IMR-90 (cell line): Measurements from ENCODE around the gene CPLX1. TPM values are rescaled to one million over a fixed set of nuclear protein-coding genes. Genes with fewer than 3 reads are reported as not detected.

ENCODE experiments used
- ATAC-seq: fragments of 200-7000 bp; cut with Tn5 transposase; 2 replicates; pipeline ENCODE4 v1.9.1; 2020; ENCODE audit warnings: low read depth, mild to moderate bottlenecking, moderate library complexity
- BruUV-seq: library from RNA; stranded (reverse); fragments of 400-500 nt; replicated peaks from 2 replicates; lab custom pipeline; 2021; lab: Mats Ljungman, UMichigan
- CTCF ChIA-PET: fragments of 300-600 bp; formaldehyde crosslinking; extraction: SDS; loops from one replicate; lab custom pipeline; 2021; ENCODE audit warnings: antibody characterized with exemption; lab: Yijun Ruan, JAX
- POLR2A ChIA-PET: fragments of 300-600 bp; sonication (Branson Sonifier 250); formaldehyde crosslinking; loops from one replicate; lab custom pipeline; 2022; ENCODE audit warnings: antibody characterized with exemption; ENCODE audit not compliant: unreplicated experiment; lab: Charles Lee
- DNase-seq: peaks from one replicate; pipeline ENCODE4 v3.0.0; 2013
- H2AFZ ChIP-seq: replicated peaks from 2 replicates; pipeline ENCODE3; 2013; ENCODE audit warnings: low read length, mild to moderate bottlenecking; ENCODE audit not compliant: poor library complexity
- H2AK5ac ChIP-seq: 2 replicates; pipeline ENCODE4 v1.6.1; 2013; ENCODE audit warnings: low read depth, low read length, inconsistent platforms
- H2AK9ac ChIP-seq: replicated peaks from 2 replicates; pipeline ENCODE3; 2013; ENCODE audit warnings: mild to moderate bottlenecking, low read depth, low read length, moderate library complexity; ENCODE audit not compliant: poor library complexity
- H2BK120ac ChIP-seq: 2 replicates; pipeline ENCODE4 v1.6.1; 2013; ENCODE audit warnings: low read depth, low read length, inconsistent platforms
- H2BK15ac ChIP-seq: 3 replicates; pipeline ENCODE4 v1.6.1; 2013; ENCODE audit warnings: low read depth, low read length, inconsistent platforms
- H2BK20ac ChIP-seq: 2 replicates; pipeline ENCODE4 v1.6.1; 2013; ENCODE audit warnings: low read depth, mild to moderate bottlenecking, inconsistent platforms, low read length, moderate library complexity
- H2BK5ac ChIP-seq: 2 replicates; pipeline ENCODE4 v1.6.1; 2013; ENCODE audit warnings: mild to moderate bottlenecking, low read depth, low read length, inconsistent platforms; ENCODE audit not compliant: poor library complexity, severe bottlenecking
- H3K14ac ChIP-seq: replicated peaks from 2 replicates; pipeline ENCODE4 v1.6.1; 2013; ENCODE audit warnings: low read depth, low read length, inconsistent platforms
- H3K18ac ChIP-seq: 2 replicates; pipeline ENCODE4 v1.6.1; 2013; ENCODE audit warnings: low read depth, low read length, control low read depth
- H3K23ac ChIP-seq: 2 replicates; pipeline ENCODE4 v1.6.1; 2013; ENCODE audit warnings: low read depth, low read length, inconsistent platforms
- H3K27ac ChIP-seq: 2 replicates; pipeline ENCODE4 v1.5.1; 2013; ENCODE audit warnings: mild to moderate bottlenecking, control low read depth, low read length; ENCODE audit not compliant: insufficient read depth
- H3K27me3 ChIP-seq: 2 replicates; pipeline ENCODE4 v1.6.1; 2013; ENCODE audit warnings: low read length; ENCODE audit not compliant: control insufficient read depth, insufficient read depth
- H3K36me3 ChIP-seq: 2 replicates; pipeline ENCODE4 v1.6.1; 2013; ENCODE audit warnings: low read length, mixed read lengths; ENCODE audit not compliant: control insufficient read depth, insufficient read depth
- H3K4ac ChIP-seq: 2 replicates; pipeline ENCODE4 v1.6.1; 2013; ENCODE audit warnings: low read depth, low read length, inconsistent platforms
- H3K4me1 ChIP-seq: 2 replicates; pipeline ENCODE4 v1.6.1; 2013; ENCODE audit warnings: low read length, mixed read lengths; ENCODE audit not compliant: control insufficient read depth, insufficient read depth
- H3K4me2 ChIP-seq: 2 replicates; pipeline ENCODE4 v1.6.1; 2013; ENCODE audit warnings: low read depth, mild to moderate bottlenecking, control low read depth, low read length, moderate library complexity
- H3K4me3 ChIP-seq: 2 replicates; pipeline ENCODE4 v1.5.1; 2013; ENCODE audit warnings: low read depth, mild to moderate bottlenecking, control low read depth, low read length, moderate library complexity; ENCODE audit not compliant: insufficient read depth
- H3K56ac ChIP-seq: 2 replicates; pipeline ENCODE4 v1.6.1; 2013; ENCODE audit warnings: low read length, inconsistent platforms; ENCODE audit not compliant: insufficient read depth; ENCODE audit errors: extremely low read depth
- H3K79me1 ChIP-seq, 2 experiments: 2 replicates each; pipeline ENCODE4 v1.6.1; 2013; ENCODE audit warnings: low read length in 2 of 2, inconsistent platforms in 1 of 2, low read depth in 1 of 2
- H3K9ac ChIP-seq: 2 replicates; pipeline ENCODE4 v1.6.1; 2013; ENCODE audit warnings: low read depth, low read length, control low read depth
- H3K9me1 ChIP-seq: 2 replicates; pipeline ENCODE4 v1.6.1; 2013; ENCODE audit warnings: low read length, inconsistent platforms; ENCODE audit not compliant: insufficient read depth
- H3K9me3 ChIP-seq: 2 replicates; pipeline ENCODE4 v1.6.1; 2013; ENCODE audit warnings: low read length; ENCODE audit not compliant: control insufficient read depth, insufficient read depth
- H4K20me1 ChIP-seq: 2 replicates; pipeline ENCODE4 v1.6.1; 2013; ENCODE audit warnings: low read length, inconsistent platforms; ENCODE audit not compliant: insufficient read depth
- H4K5ac ChIP-seq: 2 replicates; pipeline ENCODE4 v1.6.1; 2013; ENCODE audit warnings: mild to moderate bottlenecking, low read depth, low read length, control low read depth
- H4K8ac ChIP-seq, 2 experiments: 2 replicates each; pipeline ENCODE4 v1.6.1; 2013; ENCODE audit warnings: low read depth in 2 of 2, low read length in 2 of 2, control low read depth in 1 of 2, inconsistent platforms in 1 of 2
- H4K91ac ChIP-seq: 2 replicates; pipeline ENCODE4 v1.6.1; 2013; ENCODE audit warnings: low read depth, low read length, inconsistent platforms; ENCODE audit not compliant: insufficient read depth
- BHLHE40 ChIP-seq: fragments of 150-350 bp; IDR thresholded peaks from 2 replicates; pipeline ENCODE4 v1.6.1; 2016; ENCODE audit warnings: mild to moderate bottlenecking, low read depth, low read length
- CEBPB ChIP-seq: IDR thresholded peaks from 2 replicates; pipeline ENCODE4 v1.6.1; 2012; ENCODE audit warnings: low read depth, low read length, improper control_type of control experiment
- CHD1 ChIP-seq: IDR thresholded peaks from 2 replicates; pipeline ENCODE4 v1.6.1; 2012; ENCODE audit warnings: low read depth, low read length, improper control_type of control experiment
- CTCF ChIP-seq: conservative IDR thresholded peaks from 2 replicates; pipeline ENCODE4 v1.5.1; 2012; ENCODE audit warnings: mild to moderate bottlenecking, low read depth, low read length, improper control_type of control experiment
- MAFK ChIP-seq: IDR thresholded peaks from 2 replicates; pipeline ENCODE4 v1.6.1; 2012; ENCODE audit warnings: low read depth, low read length, improper control_type of control experiment
- MXI1 ChIP-seq: IDR thresholded peaks from 2 replicates; pipeline ENCODE4 v1.6.1; 2012; ENCODE audit warnings: low read depth, mild to moderate bottlenecking, low read length, moderate library complexity, borderline replicate concordance
- POLR2A ChIP-seq: IDR thresholded peaks from 2 replicates; pipeline ENCODE4 v1.6.1; 2012; ENCODE audit warnings: mild to moderate bottlenecking, low read depth, low read length
- RCOR1 ChIP-seq: IDR thresholded peaks from 2 replicates; pipeline ENCODE4 v1.6.1; 2012; ENCODE audit warnings: mild to moderate bottlenecking, low read length, improper control_type of control experiment; ENCODE audit not compliant: insufficient replicate concordance
- RFX5 ChIP-seq: IDR thresholded peaks from 2 replicates; pipeline ENCODE4 v1.8.0; 2012; ENCODE audit warnings: low read depth, mild to moderate bottlenecking, low read length, moderate library complexity
- SMC3 ChIP-seq: fragments of 150-350 bp; IDR thresholded peaks from 2 replicates; pipeline ENCODE4 v1.6.1; 2016; ENCODE audit warnings: low read depth, mild to moderate bottlenecking, antibody characterized with exemption, low read length, moderate library complexity
- WGBS, 2 experiments: methylation state at CpG; one replicate each; pipeline versions ENCODE4 v1.1.5 to v1.1.7; 2013; ENCODE audit warnings: missing lambda C conversion rate in 2 of 2; ENCODE audit not compliant: insufficient read length in 1 of 2; ENCODE audit errors: extremely low coverage in 2 of 2; 5-methylcytosine and 5-hydroxymethylcytosine counted together
- dilution Hi-C: fragments of 300-500 bp; cut with HindIII; formaldehyde crosslinking; loops from one replicate; pipeline ENCODE4 v1.14.3; 2018; ENCODE audit warnings: low sequenced_read_pairs; ENCODE audit not compliant: unreplicated experiment
- in situ Hi-C: fragments of 300-500 bp; cut with MboI; formaldehyde crosslinking; loops from 3 replicates; pipeline ENCODE4 v1.14.3; 2019; ENCODE audit warnings: low sequenced_read_pairs, inconsistent platforms, mixed read lengths
- intact Hi-C: fragments of 100-400 bp; cut with micrococcal nuclease; formaldehyde crosslinking; loops from 2 replicates; pipeline ENCODE4 v1.10.0; 2022
- polyA plus RNA-seq, 3 experiments: library from polyadenylated mRNA; depleted of rRNA; stranded (reverse); fragments of >200 nt; gene quantifications; 2 replicates each; pipeline ENCODE4 v1.2.3, GENCODE V29; 2012; ENCODE audit warnings: low replicate concordance in 1 of 3
- total RNA-seq: library from RNA; depleted of rRNA; stranded (reverse); fragments of >200 nt; gene quantifications from 2 replicates; pipeline ENCODE4 v1.2.3, GENCODE V29; 2012
- TF ChIP-seq, protein P1 (sequence below): fragments of 150-350 bp; IDR thresholded peaks from 2 replicates; pipeline ENCODE4 v1.6.1; 2016; ENCODE audit warnings: low read depth, mild to moderate bottlenecking, low read length, moderate library complexity, borderline replicate concordance
- TF ChIP-seq, protein P2 (sequence below): fragments of 150-350 bp; IDR thresholded peaks from 2 replicates; pipeline ENCODE4 v1.6.1; 2017; ENCODE audit warnings: mild to moderate bottlenecking, antibody characterized with exemption, low read length, low read depth

Gene CPLX1
- total and polyA plus RNA-seq, 2 of the 4 experiments (the other 2 are of a cell fraction): 0.05 TPM; not detected in 1

DNA sequence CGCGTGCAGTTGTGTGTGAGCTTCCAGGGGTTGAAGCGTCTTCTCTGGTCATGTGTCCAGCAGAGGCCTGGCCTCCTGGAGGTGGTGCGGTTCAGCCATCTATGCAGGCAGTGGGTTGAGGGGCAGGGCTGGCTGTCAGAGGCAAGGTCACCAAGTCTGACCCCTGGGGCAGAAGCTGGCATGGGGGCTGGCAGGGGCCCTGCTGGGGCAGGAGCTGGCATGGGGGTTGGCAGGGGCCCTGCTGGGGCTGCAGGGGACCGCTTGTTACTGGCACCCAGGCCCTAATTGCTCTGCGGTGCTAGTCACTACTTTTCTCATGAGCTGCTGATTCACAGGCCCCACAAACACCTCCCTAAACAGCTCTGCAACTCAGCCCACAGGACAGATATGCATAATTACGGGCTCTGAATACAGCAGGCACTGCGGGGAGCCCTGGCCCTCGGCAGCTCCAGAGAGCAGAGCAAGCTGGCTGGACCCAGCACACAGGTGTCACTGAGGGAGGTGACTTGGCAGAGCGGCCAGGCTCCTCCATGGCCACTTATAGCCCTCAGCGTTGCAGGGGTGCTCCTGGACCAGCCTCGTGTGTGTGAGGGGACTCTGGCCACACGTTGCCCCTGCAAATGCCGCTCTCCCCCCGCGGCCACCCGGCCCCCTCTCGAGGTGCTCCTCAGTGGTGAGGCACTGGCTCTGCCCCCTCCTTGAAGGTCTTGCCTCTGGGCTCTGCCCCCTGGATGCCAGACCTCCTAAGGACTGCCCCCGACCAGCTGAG is 32.7 kb downstream of the CPLX1 start:
- in situ Hi-C loops: no loop called here
- H2AK9ac ChIP-seq: no peak overlapping the region
- no peak overlapping the region for H3K56ac ChIP-seq
- H2BK5ac ChIP-seq: no peak overlapping the region
- dilution Hi-C loops: no loop called here
- BruUV-seq: no TSS peak
- H2BK120ac ChIP-seq: no peak overlapping the region
- H2AK5ac ChIP-seq: no peak overlapping the region
- H3K23ac ChIP-seq: no peak overlapping the region
- H3K36me3 ChIP-seq: no peaks in the 10 kb centered on the region
- H3K9me1 ChIP-seq: no peaks in the 10 kb centered on the region
- H2AFZ ChIP-seq: no peak overlapping the region
- peaks cover 68% of the 10 kb centered on the region for H3K27me3 ChIP-seq
- H4K91ac ChIP-seq: no peak overlapping the region
- H3K4me3 ChIP-seq: no peak overlapping the region
- no peak overlapping the region for H2BK20ac ChIP-seq
- H3K4me2 ChIP-seq: no peak overlapping the region
- no peaks in the 10 kb centered on the region for H3K79me1 ChIP-seq
- no peaks in the 10 kb centered on the region for H3K4me1 ChIP-seq
- ATAC-seq: no peak
- no peak overlapping the region for H4K5ac ChIP-seq
- WGBS, 2 experiments: 34% methylated on average over 4 of the region's 19 CpGs; no CpG with 5 or more reads in 1 of the 2 experiments
- ChIA-PET POLR2A (no interaction called here), CTCF (no interaction called here)
- intact Hi-C loops: no loop called here
- no peak overlapping the region for H3K4ac ChIP-seq
- no peak for DNase-seq
- TF ChIP-seq MAFK (no peak), CHD1 (no peak), BHLHE40 (no peak), POLR2A (no peak), CTCF (no peak), RCOR1 (no peak), MXI1 (no peak), SMC3 (no peak), CEBPB (no peak), RFX5 (no peak)
- TF ChIP-seq, protein P1, sequence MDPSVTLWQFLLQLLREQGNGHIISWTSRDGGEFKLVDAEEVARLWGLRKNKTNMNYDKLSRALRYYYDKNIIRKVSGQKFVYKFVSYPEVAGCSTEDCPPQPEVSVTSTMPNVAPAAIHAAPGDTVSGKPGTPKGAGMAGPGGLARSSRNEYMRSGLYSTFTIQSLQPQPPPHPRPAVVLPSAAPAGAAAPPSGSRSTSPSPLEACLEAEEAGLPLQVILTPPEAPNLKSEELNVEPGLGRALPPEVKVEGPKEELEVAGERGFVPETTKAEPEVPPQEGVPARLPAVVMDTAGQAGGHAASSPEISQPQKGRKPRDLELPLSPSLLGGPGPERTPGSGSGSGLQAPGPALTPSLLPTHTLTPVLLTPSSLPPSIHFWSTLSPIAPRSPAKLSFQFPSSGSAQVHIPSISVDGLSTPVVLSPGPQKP: no peak
- TF ChIP-seq, protein P2, sequence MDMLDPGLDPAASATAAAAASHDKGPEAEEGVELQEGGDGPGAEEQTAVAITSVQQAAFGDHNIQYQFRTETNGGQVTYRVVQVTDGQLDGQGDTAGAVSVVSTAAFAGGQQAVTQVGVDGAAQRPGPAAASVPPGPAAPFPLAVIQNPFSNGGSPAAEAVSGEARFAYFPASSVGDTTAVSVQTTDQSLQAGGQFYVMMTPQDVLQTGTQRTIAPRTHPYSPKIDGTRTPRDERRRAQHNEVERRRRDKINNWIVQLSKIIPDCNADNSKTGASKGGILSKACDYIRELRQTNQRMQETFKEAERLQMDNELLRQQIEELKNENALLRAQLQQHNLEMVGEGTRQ: no peak
- H3K9ac ChIP-seq: no peak overlapping the region
- H2BK15ac ChIP-seq: no peak overlapping the region
- H4K20me1 ChIP-seq: no peaks in the 10 kb centered on the region
- no peaks in the 10 kb centered on the region for H3K9me3 ChIP-seq
- H3K18ac ChIP-seq: no peak overlapping the region
- no peak overlapping the region for H3K27ac ChIP-seq
- H4K8ac ChIP-seq: no peak overlapping the region
- H3K14ac ChIP-seq: no peak overlapping the region
